Prostate gland (tissue), 2 donors: ENCODE results near the gene SRA1.

Source experiments
- CTCF ChIP-seq, 4 experiments: fragments of 200-600 bp in 2 of 4; fragments of 450-650 bp in 2 of 4; sonication (generic) in 2 of 4; IDR thresholded peaks; 1 replicate in 3 of 4; 2 replicates in 1 of 4; pipeline ENCODE4 v1.5.1; 2016 to 2019; ENCODE audit warnings: antibody characterized with exemption in 4 of 4, mild to moderate bottlenecking in 2 of 4, moderate library complexity in 2 of 4
- POLR2A ChIP-seq: fragments of 450-650 bp; IDR thresholded peaks from one replicate; pipeline ENCODE4 v1.6.1; 2016; ENCODE audit warnings: antibody characterized with exemption, mild to moderate bottlenecking

- TF ChIP-seq CTCF (IDR thresholded peaks at IDR 0.05) (no peak), POLR2A (no peak)
Observed at GRCh38 chr5:140607031-140607430, 49.8 kb upstream of the SRA1 start.
